Kidney epithelial cell (primary cell): Measurements from ENCODE around the gene SCRN1. TPM values are rescaled to one million over a fixed set of nuclear protein-coding genes. Genes with fewer than 3 reads are reported as not detected.

ENCODE experiments used
- DNase-seq: peaks from one replicate; pipeline ENCODE4 v3.0.0-alpha.2; 2010; ENCODE audit warnings: low read depth
- H3K27me3 ChIP-seq: 2 replicates; pipeline ENCODE4 v1.6.0; 2011; ENCODE audit warnings: low read length; ENCODE audit not compliant: control insufficient read depth, insufficient read depth
- H3K36me3 ChIP-seq: 2 replicates; pipeline ENCODE4 v1.5.1; 2011; ENCODE audit warnings: low read length; ENCODE audit not compliant: control insufficient read depth, insufficient read depth
- H3K4me3 ChIP-seq: 2 replicates; pipeline ENCODE4 v1.5.1; 2011; ENCODE audit warnings: low read depth, mild to moderate bottlenecking, control low read depth, low read length
- CTCF ChIP-seq: IDR thresholded peaks from 2 replicates; pipeline ENCODE4 v1.5.1; 2011; ENCODE audit warnings: mild to moderate bottlenecking, moderate library complexity, low read length, control low read depth, inconsistent platforms; ENCODE audit not compliant: insufficient read depth, poor library complexity, severe bottlenecking
- total RNA-seq: library from RNA; depleted of rRNA; stranded (reverse); fragments of >200 nt; gene quantifications from 2 replicates; pipeline ENCODE4 v1.2.3, GENCODE V29; 2015

The SCRN1 gene
- total RNA-seq, 1 donor from 2014 or later = 79.6 TPM

- H3K27me3 ChIP-seq = no peaks in the 10 kb centered on the region
- H3K4me3 ChIP-seq = no peak overlapping the region
- no peak for TF ChIP-seq CTCF
- no peak for DNase-seq
- no peaks in the 10 kb centered on the region for H3K36me3 ChIP-seq
These were observed 91.3 kb downstream of the SCRN1 start for GRCh38 chr7:29898301-29898700.

- no peak overlapping the region for H3K4me3 ChIP-seq
- H3K27me3 ChIP-seq = no peaks in the 10 kb centered on the region
- H3K36me3 ChIP-seq = no peaks in the 10 kb centered on the region
- no peak for DNase-seq
- no peak for TF ChIP-seq CTCF
These were observed 92.8 kb downstream of the SCRN1 start for GRCh38 chr7:29896685-29897411.

- TF ChIP-seq CTCF = no peak
- Histone ChIP-seq H3K4me3 (no peak overlapping the region), H3K27me3 (no peaks in the 10 kb centered on the region), H3K36me3 (no peaks in the 10 kb centered on the region)
- DNase-seq = no peak
These were observed 94.0 kb downstream of the SCRN1 start for GRCh38 chr7:29895559-29895958.

GRCh38 chr7:29894256-29894655 is 95.3 kb downstream of the SCRN1 start:
- Histone ChIP-seq H3K27me3 (no peaks in the 10 kb centered on the region), H3K36me3 (no peaks in the 10 kb centered on the region), H3K4me3 (no peak overlapping the region)
- DNase-seq = no peak
- no peak for TF ChIP-seq CTCF

- no peak for TF ChIP-seq CTCF
- H3K27me3 ChIP-seq = no peaks in the 10 kb centered on the region
- H3K4me3 ChIP-seq = no peak overlapping the region
- no peak for DNase-seq
- H3K36me3 ChIP-seq = no peaks in the 10 kb centered on the region
These were observed 96.1 kb downstream of the SCRN1 start for GRCh38 chr7:29893351-29893965.

- H3K27me3 ChIP-seq = no peaks in the 10 kb centered on the region
- no peaks in the 10 kb centered on the region for H3K36me3 ChIP-seq
- DNase-seq = no peak
- H3K4me3 ChIP-seq = no peak overlapping the region
- TF ChIP-seq CTCF = no peak
These were observed 97.4 kb downstream of the SCRN1 start for GRCh38 chr7:29892231-29892630.
